ENCODE measurements around the gene DLG2.

DLG2 gene

DNA sequence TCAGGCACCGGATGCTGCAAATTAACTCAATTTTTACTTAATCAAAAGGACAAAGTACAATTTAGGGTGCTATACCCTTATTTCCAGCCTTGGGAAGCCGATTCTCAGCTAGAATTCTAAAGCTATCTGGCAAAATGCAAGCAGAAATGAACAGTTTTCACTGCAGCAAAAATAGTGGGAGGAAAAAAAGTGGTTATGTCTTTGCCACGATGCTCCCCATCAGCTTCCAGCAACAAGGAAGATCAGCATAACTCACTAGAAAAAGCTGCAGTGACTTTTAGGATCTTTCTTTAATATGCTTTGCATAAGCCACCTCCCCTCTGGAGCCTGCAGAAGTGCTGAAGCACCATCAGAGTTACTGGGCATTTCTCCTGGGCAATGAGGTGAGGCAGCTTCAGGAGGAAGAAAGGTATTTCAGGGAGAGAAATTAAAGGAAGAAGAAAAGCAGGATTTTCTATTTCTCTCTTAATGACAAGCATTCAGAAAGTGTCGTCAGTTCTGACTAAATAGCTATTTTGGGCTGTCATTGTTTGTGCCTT is 702.9 kb downstream of the DLG2 start:
- no peaks in the 10 kb centered on the region for H3K9me3 Mint-ChIP-seq
- H3K27me3 Mint-ChIP-seq (ENCODE audit: low read depth), result peaks cover 14% of the 10 kb centered on the region

DNA sequence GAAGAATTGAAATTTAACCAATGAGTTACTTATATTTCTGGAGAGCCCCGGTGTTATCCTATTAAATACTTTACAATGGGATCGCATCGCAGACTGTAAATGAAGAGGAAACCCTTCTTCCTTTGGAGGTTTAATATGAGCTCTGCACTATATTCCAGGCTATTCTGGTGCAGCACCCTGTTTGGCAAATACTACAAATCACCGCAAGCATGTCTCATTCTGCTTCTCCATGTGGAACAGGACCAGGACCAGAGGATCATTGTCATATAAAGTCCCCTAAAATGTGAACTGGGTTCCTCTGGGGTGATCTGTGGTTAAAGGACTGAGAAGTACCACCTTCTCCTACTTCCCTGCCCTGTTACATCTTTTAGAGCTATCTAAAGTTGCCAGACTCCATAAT is 703.7 kb downstream of the DLG2 start:
- Mint-ChIP-seq H3K27me3 (ENCODE audit: low read depth) (peaks cover 14% of the 10 kb centered on the region), H3K27ac (peak overlapping the region in 2 of 3 experiments; percentile 31 to 68), H3K4me3 (peak overlapping the region in 2 of 3 experiments; percentile 73 to 82), H3K36me3 (ENCODE audit: low read depth) (no peaks in the 10 kb centered on the region), H3K9me3 (no peaks in the 10 kb centered on the region), H3K4me1 (peaks cover 16% of the 10 kb centered on the region)
- TF ChIP-seq, protein P1, sequence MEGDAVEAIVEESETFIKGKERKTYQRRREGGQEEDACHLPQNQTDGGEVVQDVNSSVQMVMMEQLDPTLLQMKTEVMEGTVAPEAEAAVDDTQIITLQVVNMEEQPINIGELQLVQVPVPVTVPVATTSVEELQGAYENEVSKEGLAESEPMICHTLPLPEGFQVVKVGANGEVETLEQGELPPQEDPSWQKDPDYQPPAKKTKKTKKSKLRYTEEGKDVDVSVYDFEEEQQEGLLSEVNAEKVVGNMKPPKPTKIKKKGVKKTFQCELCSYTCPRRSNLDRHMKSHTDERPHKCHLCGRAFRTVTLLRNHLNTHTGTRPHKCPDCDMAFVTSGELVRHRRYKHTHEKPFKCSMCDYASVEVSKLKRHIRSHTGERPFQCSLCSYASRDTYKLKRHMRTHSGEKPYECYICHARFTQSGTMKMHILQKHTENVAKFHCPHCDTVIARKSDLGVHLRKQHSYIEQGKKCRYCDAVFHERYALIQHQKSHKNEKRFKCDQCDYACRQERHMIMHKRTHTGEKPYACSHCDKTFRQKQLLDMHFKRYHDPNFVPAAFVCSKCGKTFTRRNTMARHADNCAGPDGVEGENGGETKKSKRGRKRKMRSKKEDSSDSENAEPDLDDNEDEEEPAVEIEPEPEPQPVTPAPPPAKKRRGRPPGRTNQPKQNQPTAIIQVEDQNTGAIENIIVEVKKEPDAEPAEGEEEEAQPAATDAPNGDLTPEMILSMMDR (IDR thresholded peaks at IDR 0.05; ENCODE audit: unreplicated experiment in 3 of 3), result no peak

More for the DNA sequence above, 702.9 kb downstream of the DLG2 start:
- H3K4me3 Mint-ChIP-seq, result peak overlapping the region in 1 of 3 experiments; percentile 17
- H3K36me3 Mint-ChIP-seq (ENCODE audit: low read depth), result no peaks in the 10 kb centered on the region
- TF ChIP-seq, protein P1 (IDR thresholded peaks at IDR 0.05; ENCODE audit: unreplicated experiment in 3 of 3), result no peak
- peaks cover 16% of the 10 kb centered on the region for H3K4me1 Mint-ChIP-seq
- H3K27ac Mint-ChIP-seq, result peak overlapping the region in 2 of 3 experiments; percentile 31 to 59

DNA sequence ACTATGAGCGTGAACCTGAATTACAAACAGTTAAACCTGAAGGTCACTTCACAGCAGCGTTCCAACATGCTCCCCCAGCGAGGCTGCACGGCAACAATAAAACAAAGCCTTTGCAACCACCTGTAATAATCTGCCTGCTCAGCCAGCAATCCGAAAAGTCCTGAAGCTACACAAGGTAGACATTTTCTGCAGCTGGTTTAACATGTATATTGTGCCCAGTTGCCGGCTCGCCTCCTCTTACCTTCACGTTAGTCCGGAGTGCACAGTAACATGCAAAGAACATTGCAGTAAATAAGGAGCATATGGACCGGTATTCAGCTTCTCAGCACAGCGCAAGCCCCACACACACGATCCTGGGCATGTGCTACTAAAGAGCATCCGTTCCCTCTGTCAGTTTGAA is 704.3 kb downstream of the DLG2 start:
- no peaks in the 10 kb centered on the region for H3K36me3 Mint-ChIP-seq (ENCODE audit: low read depth)
- TF ChIP-seq, protein P1 (IDR thresholded peaks at IDR 0.05; ENCODE audit: unreplicated experiment in 3 of 3), result no peak
- H3K4me1 Mint-ChIP-seq, result peaks cover 16% of the 10 kb centered on the region
- H3K4me3 Mint-ChIP-seq, result peak overlapping the region; percentile 73 to 82 (median 81)
- H3K27ac Mint-ChIP-seq, result peak overlapping the region; percentile 42 to 68 (median 68)
- peaks cover 14% of the 10 kb centered on the region for H3K27me3 Mint-ChIP-seq (ENCODE audit: low read depth)
- H3K9me3 Mint-ChIP-seq, result no peaks in the 10 kb centered on the region

DNA sequence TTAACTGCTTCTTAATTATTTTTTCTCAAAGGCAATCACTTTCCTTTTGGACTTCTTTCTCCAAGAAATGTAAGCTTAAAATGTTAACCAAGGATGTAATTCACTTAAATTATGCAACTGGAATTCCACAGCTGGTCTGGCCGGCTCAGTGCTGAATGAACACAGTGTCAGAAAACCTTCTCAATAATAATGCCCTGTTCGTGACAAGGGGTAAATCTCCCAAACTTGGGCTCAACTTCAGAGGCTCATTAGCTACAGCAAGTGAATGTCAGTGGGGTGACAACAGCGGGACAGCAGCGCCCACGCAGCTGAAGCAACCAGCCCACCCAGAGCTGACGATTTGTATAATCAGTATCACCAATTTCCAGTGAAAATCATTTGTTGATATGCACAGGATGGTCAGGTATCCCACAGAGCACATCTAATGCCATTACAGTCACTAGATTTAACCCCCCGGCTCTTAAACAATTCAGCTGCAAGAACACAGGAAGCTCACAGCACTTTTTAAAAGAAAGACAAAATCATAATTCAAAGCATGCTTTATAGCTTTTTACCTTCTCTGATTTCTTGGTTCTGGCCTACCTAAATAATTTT is 704.8 kb downstream of the DLG2 start:
- Mint-ChIP-seq H3K36me3 (ENCODE audit: low read depth) (no peaks in the 10 kb centered on the region), H3K9me3 (no peaks in the 10 kb centered on the region), H3K4me3 (peak overlapping the region; percentile 73 to 82 (median 81)), H3K27me3 (ENCODE audit: low read depth) (peaks cover 14% of the 10 kb centered on the region), H3K27ac (peak overlapping the region; percentile 42 to 68 (median 68)), H3K4me1 (peaks cover 16% of the 10 kb centered on the region)
- TF ChIP-seq, protein P1 (IDR thresholded peaks at IDR 0.05; ENCODE audit: unreplicated experiment in 3 of 3), result no peak

DNA sequence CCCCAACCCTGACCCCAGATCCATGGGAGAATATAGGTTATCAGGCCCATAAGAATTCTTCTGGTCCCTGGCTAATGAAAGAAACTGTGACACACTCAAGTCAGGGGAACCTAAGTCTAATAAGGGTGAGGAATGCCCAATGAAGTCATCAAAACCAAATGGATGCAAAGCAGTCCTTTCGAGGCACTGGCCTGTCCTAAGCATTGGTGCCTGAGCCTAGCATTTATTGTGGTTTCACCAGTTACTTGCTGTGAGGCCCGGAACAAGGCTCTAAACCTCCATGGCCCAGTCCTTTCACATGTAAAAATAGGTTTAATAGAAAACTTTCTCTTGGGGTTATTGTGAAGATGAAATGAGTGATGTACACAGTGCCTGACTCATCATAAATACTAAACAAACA is 712.6 kb downstream of the DLG2 start:
- Mint-ChIP-seq H3K4me1 (no peaks in the 10 kb centered on the region), H3K27ac (no peak overlapping the region), H3K9me3 (peaks cover 6% of the 10 kb centered on the region), H3K36me3 (ENCODE audit: low read depth) (no peaks in the 10 kb centered on the region), H3K27me3 (ENCODE audit: low read depth) (no peaks in the 10 kb centered on the region), H3K4me3 (no peak overlapping the region)
- TF ChIP-seq, protein P1 (IDR thresholded peaks at IDR 0.05; ENCODE audit: unreplicated experiment in 3 of 3), result no peak

DNA sequence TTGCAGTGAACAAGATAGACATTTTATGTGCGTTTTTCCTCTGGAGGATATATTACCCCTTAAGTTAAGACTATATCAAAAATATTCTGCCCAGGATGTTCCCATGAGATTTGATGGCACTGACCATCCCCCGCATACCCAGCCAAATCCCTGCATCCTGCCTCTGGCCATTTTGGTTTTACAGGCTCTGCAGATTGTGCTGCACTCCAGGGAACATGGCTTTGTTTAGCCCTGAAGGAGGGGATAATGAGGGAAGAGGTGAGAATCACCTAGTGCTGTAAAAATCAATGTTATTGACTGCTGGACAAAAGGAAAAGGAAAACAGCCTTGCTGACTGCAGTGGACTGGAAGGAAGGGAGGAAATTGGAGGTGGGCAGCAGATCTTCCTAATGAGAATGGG is 717.4 kb downstream of the DLG2 start:
- no peaks in the 10 kb centered on the region for H3K9me3 Mint-ChIP-seq

More for the DNA sequence above, 717.4 kb downstream of the DLG2 start:
- no peaks in the 10 kb centered on the region for H3K36me3 Mint-ChIP-seq (ENCODE audit: low read depth)
- TF ChIP-seq, protein P1 (IDR thresholded peaks at IDR 0.05; ENCODE audit: unreplicated experiment in 3 of 3), result no peak
- H3K27me3 Mint-ChIP-seq (ENCODE audit: low read depth), result no peaks in the 10 kb centered on the region
- no peaks in the 10 kb centered on the region for H3K4me1 Mint-ChIP-seq
- no peak overlapping the region for H3K27ac Mint-ChIP-seq
- no peak overlapping the region for H3K4me3 Mint-ChIP-seq

All from nephron (organoid).